ENCODE measurements around the gene DOK7. TPM values are rescaled to one million over a fixed set of nuclear protein-coding genes. Genes with fewer than 3 reads are reported as not detected.
A peak's percentile ranks its signal among the peaks of the same experiment; 100 is the strongest.

The DOK7 gene
- total RNA-seq, 1 donor from 2014 or later: not detected

DNA sequence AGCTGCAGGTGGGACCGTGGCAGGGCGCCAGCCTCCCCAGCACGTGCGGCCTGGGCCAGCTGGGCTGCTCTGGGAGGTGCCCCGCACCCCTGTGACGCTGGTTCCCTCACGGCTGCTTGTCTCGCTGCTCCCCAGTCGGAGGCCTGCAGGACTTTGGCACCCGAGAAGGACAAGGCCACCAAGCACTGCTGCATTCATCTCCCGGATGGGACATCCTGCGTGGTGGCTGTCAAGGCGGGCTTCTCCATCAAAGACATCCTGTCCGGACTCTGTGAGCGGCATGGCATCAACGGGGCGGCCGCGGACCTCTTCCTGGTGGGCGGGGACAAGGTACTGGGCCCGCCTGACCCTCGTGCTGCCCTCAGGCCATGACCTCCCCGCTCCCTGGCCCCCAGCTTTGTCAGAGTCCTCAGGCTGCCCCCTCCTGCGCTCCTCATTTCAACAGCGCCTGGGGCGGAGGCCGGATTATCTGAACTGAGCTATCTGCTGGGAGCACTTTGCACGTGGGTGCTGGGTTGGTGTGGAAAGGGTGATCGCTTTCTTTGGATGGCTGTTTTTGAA is 40.8 kb upstream of the DOK7 start:
- Mint-ChIP-seq H3K4me1 (no peaks in the 10 kb centered on the region), H3K4me3 (no peak overlapping the region), H3K9me3 (no peaks in the 10 kb centered on the region), H3K27me3 (no peaks in the 10 kb centered on the region), H3K36me3 (ENCODE audit: low read depth) (no peaks in the 10 kb centered on the region), H3K27ac (no peak overlapping the region)
- intact Hi-C loops (cut with micrococcal nuclease): no loop called here
- DNase-seq: no peak

DNA sequence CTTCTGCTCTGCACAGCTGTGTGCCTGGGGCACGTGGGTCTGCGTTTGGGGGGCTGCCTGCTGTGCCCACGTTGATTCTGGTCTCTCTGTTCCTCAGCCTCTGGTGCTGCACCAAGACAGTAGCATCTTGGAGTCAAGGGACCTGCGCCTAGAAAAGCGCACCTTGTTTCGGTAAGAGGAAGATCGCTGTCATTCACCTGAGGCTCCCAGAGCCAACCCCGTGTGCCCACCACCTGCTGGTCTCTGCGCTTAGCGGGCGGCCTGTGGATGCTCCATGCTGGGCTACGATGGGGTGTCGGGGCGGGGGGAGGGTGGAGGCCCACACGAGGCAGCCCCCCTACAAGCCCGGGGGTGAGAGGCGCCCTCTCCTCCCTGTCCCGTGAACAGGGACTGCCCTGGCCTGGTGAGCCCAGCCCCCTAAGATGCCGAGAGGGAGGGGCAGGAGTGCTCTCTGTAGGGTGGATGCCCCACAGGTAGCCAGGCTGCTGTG is 40.3 kb upstream of the DOK7 start:
- Mint-ChIP-seq H3K4me3 (no peak overlapping the region), H3K27me3 (no peaks in the 10 kb centered on the region), H3K9me3 (no peaks in the 10 kb centered on the region), H3K27ac (no peak overlapping the region), H3K4me1 (no peaks in the 10 kb centered on the region), H3K36me3 (ENCODE audit: low read depth) (no peaks in the 10 kb centered on the region)
- intact Hi-C loops (cut with micrococcal nuclease): no loop called here
- DNase-seq: no peak

DNA sequence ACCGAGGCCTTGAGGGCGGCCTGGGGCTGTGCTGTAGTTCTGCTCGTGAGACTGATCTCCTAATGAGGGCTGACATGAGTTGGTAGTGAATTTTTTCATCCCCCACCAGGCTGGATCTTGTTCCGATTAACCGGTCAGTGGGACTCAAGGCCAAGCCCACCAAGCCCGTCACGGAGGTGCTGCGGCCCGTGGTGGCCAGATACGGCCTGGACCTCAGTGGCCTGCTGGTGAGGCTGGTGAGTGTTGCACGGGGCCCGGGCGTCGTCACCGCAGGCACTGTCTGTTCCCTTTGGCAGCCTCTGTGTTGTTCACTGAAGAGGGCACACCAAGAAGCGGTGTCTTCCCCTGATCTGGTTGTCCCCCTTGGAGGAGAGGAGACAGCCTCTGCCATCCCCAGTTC is 39.7 kb upstream of the DOK7 start:
- intact Hi-C loops (cut with micrococcal nuclease): no loop called here
- no peaks in the 10 kb centered on the region for H3K36me3 Mint-ChIP-seq (ENCODE audit: low read depth)
- DNase-seq: no peak
- no peaks in the 10 kb centered on the region for H3K27me3 Mint-ChIP-seq
- H3K27ac Mint-ChIP-seq: no peak overlapping the region
- H3K9me3 Mint-ChIP-seq: no peaks in the 10 kb centered on the region
- no peak overlapping the region for H3K4me3 Mint-ChIP-seq
- H3K4me1 Mint-ChIP-seq: no peaks in the 10 kb centered on the region

DNA sequence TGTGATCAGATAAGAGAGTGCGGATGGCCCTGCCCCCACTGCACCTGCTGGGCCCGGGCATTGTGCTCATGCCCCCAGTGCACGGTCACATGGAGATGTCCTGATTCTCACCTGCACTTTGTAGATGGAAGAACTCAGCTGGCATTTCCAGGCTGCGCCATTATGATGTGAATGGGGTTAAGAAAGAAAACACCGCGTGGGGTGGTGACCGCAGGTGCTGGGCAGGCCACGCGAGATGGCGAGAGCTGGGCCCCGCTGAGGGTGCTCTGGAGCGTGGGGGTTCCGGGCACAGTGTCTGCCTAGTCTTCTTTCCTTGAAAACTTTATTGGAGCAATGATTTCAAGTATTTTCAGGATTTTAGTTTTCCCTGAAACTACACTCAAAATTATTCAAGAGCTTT is 39.2 kb upstream of the DOK7 start:
- no peaks in the 10 kb centered on the region for H3K4me1 Mint-ChIP-seq
- DNase-seq: no peak
- no peak overlapping the region for H3K27ac Mint-ChIP-seq
- H3K9me3 Mint-ChIP-seq: no peaks in the 10 kb centered on the region
- H3K27me3 Mint-ChIP-seq: no peaks in the 10 kb centered on the region
- intact Hi-C loops (cut with micrococcal nuclease): no loop called here
- no peak overlapping the region for H3K4me3 Mint-ChIP-seq
- no peaks in the 10 kb centered on the region for H3K36me3 Mint-ChIP-seq (ENCODE audit: low read depth)

DNA sequence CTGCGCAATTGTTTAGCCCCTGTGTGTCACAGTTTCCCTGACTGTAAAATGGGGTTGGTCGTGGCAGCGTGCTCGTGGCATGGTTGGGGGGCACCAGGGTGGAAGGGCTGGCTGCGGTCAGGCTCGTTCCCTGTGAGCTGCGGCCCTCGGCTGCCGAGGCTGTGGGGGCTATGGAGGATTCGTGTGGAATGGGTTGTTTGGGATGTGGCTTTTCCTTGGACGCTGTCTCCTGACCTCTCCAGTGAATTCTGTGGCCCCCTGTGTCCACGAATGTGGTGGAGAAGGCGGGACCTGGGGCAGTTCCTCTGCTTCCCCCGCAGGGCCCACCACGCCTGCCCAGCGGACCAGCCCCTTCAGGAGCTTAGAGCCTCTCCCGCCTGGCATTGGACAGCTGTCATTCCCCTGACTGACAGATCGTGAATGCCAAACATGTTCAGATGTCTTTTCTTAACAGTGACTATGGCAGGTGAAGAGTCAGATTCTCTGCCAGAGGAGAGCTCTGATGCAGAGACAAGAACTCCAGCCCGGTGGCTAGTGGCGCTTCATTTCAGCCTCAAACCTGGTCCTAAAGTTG is 38.5 kb upstream of the DOK7 start:
- H3K4me3 Mint-ChIP-seq: no peak overlapping the region
- H3K9me3 Mint-ChIP-seq: no peaks in the 10 kb centered on the region
- no peak overlapping the region for H3K27ac Mint-ChIP-seq
- H3K4me1 Mint-ChIP-seq: no peaks in the 10 kb centered on the region
- DNase-seq: no peak
- H3K27me3 Mint-ChIP-seq: no peaks in the 10 kb centered on the region
- H3K36me3 Mint-ChIP-seq (ENCODE audit: low read depth): no peaks in the 10 kb centered on the region
- intact Hi-C loops (cut with micrococcal nuclease): no loop called here

DNA sequence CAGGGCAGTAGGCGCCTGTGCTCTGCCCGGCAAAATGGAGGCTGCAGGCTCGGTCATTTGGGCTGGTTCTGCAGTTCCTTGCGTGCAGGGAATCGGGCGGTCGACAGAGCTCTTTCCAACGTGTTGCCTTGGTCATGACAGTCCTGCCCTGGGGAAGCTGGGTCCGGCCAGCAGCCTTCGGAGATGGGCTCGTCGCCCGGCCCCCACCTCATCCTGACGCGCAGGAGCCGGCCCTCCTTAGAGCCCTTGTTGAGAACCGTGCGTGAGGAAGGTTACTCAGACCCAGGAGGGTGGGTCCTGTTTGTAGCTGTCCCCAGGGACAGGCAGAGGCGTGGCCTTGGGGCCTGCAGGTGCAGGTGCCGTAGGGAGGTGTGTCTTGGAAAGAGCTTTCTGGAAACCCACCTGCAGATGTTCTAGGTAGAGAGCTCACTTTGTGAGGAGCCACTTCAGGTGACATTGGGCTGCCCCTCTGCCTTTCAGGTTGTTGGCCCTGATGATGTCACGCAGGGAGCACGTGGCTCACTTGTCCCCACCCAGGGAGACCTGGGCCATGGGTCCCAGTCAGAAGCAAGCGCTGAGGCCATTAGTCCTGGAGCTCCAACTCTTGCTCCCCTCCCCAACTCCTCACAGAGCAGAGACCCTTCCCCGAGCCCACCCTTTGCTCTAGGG is 36.5 kb upstream of the DOK7 start:
- Mint-ChIP-seq H3K27ac (no peak overlapping the region), H3K27me3 (no peaks in the 10 kb centered on the region), H3K9me3 (no peaks in the 10 kb centered on the region), H3K4me1 (no peaks in the 10 kb centered on the region), H3K4me3 (no peak overlapping the region), H3K36me3 (ENCODE audit: low read depth) (no peaks in the 10 kb centered on the region)
- intact Hi-C loops (cut with micrococcal nuclease): no loop called here
- DNase-seq: no peak

DNA sequence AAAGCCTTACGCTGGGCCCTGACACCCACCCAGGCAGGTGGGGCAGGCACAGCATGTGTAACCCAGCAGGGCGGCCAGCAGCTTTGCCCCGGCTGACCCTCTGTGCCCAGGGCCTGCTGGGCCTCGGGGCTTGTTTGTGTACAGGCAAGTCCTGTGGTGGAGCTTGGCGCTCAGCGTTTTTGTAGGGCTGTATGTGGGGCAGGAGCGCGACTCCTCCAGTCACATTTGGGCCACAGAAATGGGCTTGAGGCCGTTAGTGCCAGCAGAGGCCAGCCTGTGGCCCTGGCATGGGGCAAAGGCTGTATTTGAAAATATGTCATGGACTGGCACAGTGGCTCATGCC is 36.0 kb upstream of the DOK7 start:
- Mint-ChIP-seq H3K36me3 (ENCODE audit: low read depth) (no peaks in the 10 kb centered on the region), H3K4me1 (no peaks in the 10 kb centered on the region), H3K27me3 (no peaks in the 10 kb centered on the region), H3K4me3 (no peak overlapping the region), H3K27ac (no peak overlapping the region), H3K9me3 (no peaks in the 10 kb centered on the region)
- intact Hi-C loops (cut with micrococcal nuclease): no loop called here
- DNase-seq: no peak

DNA sequence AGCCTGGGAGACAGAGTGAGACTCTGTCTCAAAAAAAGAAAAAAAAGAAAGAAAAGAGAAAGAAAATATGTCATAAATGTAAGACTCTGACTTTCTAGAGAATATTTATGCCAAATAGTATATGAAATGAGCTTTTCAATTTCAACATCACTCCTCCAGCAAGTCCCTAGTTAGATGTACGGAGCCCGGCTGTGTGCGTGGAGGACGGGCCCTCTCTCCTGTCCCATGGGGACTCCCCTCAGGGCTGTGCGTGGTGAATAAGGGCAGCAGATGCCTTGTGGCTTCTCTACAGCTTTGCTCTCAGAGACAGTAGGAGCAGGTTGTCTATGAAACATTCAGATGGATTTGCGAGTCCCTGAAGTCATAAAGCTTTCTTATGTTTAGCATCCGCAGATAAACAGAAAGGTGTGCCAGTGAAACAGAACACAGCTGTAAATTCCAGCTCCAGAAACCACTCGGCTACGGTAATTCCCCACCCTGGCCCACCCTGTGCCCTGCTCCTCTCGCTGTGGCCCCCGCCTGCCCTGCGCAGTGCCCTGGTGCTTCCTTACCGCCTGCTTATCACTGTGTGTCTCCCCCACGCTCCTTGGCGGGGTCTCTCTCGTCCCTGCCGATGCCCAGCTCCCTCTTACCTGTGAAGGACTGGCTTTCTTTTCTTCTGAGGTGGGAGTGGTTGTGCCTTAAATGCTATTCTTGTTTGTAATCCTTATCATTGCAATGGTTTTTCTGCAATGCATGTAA is 35.2 kb upstream of the DOK7 start:
- no peak overlapping the region for H3K27ac Mint-ChIP-seq
- intact Hi-C loops (cut with micrococcal nuclease): no loop called here
- no peak overlapping the region for H3K4me3 Mint-ChIP-seq
- DNase-seq: no peak
- no peaks in the 10 kb centered on the region for H3K36me3 Mint-ChIP-seq (ENCODE audit: low read depth)
- H3K4me1 Mint-ChIP-seq: no peaks in the 10 kb centered on the region
- no peaks in the 10 kb centered on the region for H3K27me3 Mint-ChIP-seq
- H3K9me3 Mint-ChIP-seq: no peaks in the 10 kb centered on the region

DNA sequence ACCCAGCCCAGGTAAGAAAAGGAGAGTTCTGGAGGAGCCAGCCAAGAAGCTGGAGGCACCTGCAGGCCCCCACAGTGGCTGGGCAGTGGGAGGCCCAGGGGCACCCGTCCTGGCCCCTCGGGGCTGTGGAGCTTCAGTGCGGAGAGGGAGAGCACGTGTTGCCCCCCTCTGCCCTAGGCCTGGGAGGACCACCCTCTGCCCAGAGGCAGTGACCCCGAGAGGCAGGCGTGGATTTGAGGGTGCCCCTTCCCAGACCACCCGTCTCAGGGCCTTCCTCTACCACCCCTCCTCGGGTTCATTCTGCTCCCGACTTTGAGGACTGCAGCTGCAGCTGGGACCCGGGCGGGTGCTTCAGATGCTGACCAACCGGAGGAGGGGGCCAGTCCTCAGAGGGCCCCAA is 33.5 kb upstream of the DOK7 start:
- DNase-seq: no peak
- Mint-ChIP-seq H3K36me3 (ENCODE audit: low read depth) (no peaks in the 10 kb centered on the region), H3K27me3 (no peaks in the 10 kb centered on the region), H3K27ac (no peak overlapping the region), H3K4me3 (no peak overlapping the region), H3K9me3 (no peaks in the 10 kb centered on the region), H3K4me1 (no peaks in the 10 kb centered on the region)
- intact Hi-C loops (cut with micrococcal nuclease): no loop called here

DNA sequence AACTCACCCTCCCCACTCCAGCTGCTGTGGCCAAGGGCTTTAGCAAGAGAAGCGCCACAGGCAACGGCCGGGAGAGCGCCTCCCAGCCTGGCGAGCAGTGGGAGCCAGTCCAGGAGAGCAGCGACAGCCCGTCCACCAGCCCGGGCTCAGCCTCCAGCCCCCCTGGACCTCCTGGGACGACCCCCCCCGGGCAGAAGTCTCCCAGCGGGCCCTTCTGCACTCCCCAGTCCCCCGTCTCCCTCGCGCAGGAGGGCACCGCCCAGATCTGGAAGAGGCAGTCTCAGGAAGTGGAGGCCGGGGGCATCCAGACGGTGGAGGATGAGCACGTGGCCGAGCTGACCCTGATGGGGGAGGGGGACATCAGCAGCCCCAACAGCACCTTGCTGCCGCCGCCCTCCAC is 32.6 kb upstream of the DOK7 start:
- Mint-ChIP-seq H3K36me3 (ENCODE audit: low read depth) (no peaks in the 10 kb centered on the region), H3K4me1 (no peaks in the 10 kb centered on the region), H3K9me3 (no peaks in the 10 kb centered on the region)

DNA sequence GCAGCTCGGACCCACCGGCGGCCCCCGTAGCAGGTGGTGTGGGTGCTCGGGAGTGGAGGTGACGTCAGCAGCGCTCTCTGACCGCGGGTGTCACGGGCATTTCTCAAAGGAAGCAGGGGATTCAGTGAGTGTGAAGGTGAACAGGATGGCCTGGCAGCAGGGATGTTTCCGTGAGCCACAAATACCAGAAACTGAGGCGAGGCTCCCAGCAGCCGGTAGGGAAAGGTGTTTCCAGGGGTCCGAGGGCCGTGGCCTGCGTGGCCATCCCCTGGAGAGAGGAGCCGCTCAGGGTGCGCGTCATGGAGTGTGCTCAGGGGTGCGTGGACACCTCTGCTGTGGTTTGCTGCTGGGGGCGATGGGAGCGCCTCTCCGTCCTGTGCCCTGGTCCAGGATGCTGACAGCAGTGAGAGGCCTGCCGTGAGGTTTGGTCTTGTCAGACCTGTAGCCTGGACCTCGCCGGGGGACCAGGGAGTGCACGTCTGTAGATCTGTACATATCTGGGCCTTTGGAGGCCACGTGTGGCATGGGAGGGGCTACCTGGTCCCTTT is 31.6 kb upstream of the DOK7 start:
- no peak overlapping the region for H3K4me3 Mint-ChIP-seq
- DNase-seq: no peak
- H3K9me3 Mint-ChIP-seq: no peaks in the 10 kb centered on the region
- H3K27me3 Mint-ChIP-seq: no peaks in the 10 kb centered on the region
- no peaks in the 10 kb centered on the region for H3K4me1 Mint-ChIP-seq
- intact Hi-C loops (cut with micrococcal nuclease): no loop called here
- no peaks in the 10 kb centered on the region for H3K36me3 Mint-ChIP-seq (ENCODE audit: low read depth)
- no peak overlapping the region for H3K27ac Mint-ChIP-seq

More for the DNA sequence above, 32.6 kb upstream of the DOK7 start:
- Mint-ChIP-seq H3K4me3 (no peak overlapping the region), H3K27ac (no peak overlapping the region), H3K27me3 (no peaks in the 10 kb centered on the region)
- no peak for DNase-seq
- intact Hi-C loops (cut with micrococcal nuclease): no loop called here

DNA sequence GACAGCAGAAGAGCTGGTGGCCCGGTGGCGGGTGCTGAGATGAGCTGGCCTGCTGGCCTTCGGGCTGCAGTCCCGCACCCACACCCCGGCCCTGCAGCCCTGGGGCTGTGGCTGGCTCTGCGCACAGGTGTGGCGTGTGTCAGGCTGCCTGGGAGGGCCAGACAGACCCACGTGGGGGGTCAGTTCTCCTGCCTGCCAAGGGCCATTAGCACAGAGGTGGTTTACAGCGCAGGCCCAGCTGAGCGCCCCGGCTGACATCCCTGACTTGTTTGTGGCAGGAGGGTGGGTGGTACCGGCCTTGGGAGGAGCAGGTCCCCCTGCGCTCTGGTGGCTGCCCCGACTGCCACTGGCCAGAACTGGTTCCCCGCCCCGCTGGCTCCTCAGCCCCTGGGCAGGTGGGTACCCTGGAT is 30.7 kb upstream of the DOK7 start:
- DNase-seq: no peak
- Mint-ChIP-seq H3K4me3 (no peak overlapping the region), H3K4me1 (no peaks in the 10 kb centered on the region), H3K27ac (no peak overlapping the region), H3K27me3 (no peaks in the 10 kb centered on the region), H3K36me3 (ENCODE audit: low read depth) (no peaks in the 10 kb centered on the region), H3K9me3 (no peaks in the 10 kb centered on the region)
- intact Hi-C loops (cut with micrococcal nuclease): no loop called here

DNA sequence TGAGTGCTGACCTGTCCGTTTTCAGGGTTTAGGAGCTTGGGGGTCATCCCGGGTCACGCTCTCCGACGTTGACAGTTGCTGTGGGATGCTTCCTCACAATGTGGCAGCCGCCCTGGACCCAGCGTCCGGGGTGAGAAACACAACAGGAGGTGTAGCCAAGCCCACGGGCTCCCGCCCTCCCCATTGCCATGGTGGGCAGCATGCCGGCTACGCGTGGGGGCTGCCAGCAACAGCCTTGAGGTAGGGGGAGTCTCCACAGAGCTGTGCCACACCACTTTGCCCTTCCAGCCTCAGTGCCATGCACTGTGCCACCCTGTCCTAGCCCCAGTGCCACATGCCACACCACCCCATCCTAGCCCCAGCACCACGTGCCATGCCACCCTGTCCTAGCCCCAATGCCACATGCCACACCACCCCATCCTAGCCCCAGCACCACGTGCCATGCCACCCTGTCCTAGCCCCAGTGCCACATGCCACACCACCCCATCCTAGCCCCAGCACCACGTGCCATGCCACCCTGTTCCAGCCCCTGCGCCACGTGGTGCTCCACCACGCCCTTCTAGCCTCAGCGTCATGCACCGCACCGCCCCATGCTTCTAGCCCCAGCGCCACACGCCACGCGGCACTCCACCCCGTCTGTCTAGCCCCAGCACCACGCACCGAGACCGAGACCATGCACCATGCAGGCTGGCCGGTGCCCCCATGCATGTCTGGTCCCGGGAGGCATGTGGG is 29.8 kb upstream of the DOK7 start:
- no peaks in the 10 kb centered on the region for H3K4me1 Mint-ChIP-seq
- H3K4me3 Mint-ChIP-seq: no peak overlapping the region
- no peaks in the 10 kb centered on the region for H3K36me3 Mint-ChIP-seq (ENCODE audit: low read depth)
- no peaks in the 10 kb centered on the region for H3K27me3 Mint-ChIP-seq
- peak overlapping the region; percentile 29 for H3K27ac Mint-ChIP-seq
- no peaks in the 10 kb centered on the region for H3K9me3 Mint-ChIP-seq
- DNase-seq: no peak
- intact Hi-C loops (cut with micrococcal nuclease): no loop called here
